CMK (cell line): ENCODE results near the gene NOP9.
"Not testable (repeated sequence)": the region's sequence is repeated elsewhere in the genome, so short reads cannot be mapped to it uniquely, and the experiment has no call there.

Experiments used
- DNase-seq: peaks from one replicate; pipeline ENCODE4 v3.0.0-alpha.2; 2010; ENCODE audit warnings: low read depth

NOP9 gene

GRCh38 chr14:24325963-24326362, 26.3 kb downstream of the NOP9 start:
- DNase-seq, result no peak

- no peak for DNase-seq
Observed at GRCh38 chr14:24327303-24327702, 27.7 kb downstream of the NOP9 start.

- DNase-seq, result not testable (repeated sequence)
Observed at GRCh38 chr14:24327914-24328313, 28.3 kb downstream of the NOP9 start.

DNA sequence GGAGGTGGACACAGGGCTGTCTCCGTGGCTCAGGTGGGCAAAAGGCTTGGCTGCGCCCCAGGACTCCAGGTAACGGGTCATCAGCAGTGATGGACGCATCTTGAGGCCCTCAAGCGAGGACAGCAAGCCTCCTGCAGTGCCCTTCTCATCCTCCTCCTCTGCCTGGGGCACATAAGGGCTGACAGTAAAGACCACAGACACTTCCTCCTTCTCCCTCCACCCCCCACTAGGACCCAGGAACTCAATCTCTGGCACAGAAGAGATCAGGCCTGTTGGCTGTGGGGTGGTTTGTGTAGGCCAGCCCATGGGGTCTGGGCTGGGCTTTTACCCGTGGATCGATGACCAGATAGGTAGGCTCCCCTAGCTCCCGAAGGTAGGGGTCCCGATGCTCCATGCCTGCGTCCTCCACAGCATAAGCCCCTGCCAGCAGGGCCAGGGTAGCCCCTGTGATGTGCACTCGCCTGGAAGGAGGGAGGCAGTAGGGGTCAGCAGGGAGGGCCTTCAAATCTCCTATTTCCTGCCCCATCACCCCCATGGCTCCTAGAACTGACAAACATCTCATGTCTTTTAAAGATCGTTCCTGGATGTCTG, 29.5 kb downstream of the NOP9 start:
- no peak for DNase-seq

DNA sequence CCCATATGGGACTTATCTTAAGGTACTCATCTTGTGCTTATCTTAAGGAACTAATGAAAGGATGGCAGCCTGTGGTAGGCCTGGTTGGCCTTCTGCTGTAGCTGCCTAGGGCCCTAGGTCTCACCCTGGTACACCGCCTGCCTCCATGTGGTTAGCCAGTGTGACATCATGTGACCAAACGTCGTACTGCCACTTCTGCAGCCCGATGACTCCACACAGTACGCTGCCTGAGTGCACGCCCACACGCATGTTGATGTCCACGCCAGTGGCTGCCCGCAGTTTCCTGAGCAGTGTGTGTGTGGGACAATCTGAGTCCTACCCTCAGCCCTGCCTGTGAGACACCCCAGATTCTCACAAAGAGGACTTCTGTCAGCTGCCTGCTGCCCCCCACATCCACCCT, 30.1 kb downstream of the NOP9 start:
- DNase-seq, result peak; percentile 72

- no peak for DNase-seq
Observed at GRCh38 chr14:24330973-24331674, 31.5 kb downstream of the NOP9 start.

DNA sequence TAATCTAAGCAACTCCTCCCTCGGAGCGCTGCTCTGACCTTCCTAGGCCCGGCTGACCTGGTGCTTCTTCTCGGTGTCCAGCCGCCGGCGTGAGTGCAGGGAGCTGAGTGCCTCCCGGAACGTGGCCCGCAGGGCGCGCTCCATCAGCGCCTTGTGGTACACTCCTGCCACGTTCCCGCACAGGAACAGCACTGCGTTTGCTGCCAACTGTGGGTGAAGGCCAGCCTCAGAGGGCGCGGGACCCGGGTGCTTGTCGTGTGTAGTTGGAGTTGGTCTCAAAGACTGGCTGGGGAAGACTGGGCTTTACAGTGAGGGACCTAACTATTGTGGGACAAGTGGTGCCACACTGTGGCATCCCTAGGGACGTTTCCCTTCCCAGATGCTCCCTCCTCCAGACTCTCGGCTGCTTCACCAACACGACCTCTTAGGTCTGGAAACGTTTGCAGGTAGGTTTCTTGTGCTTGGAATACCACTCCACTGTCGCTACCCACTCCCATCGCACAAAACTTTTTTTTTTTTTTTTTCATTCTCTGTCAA, 32.1 kb downstream of the NOP9 start:
- DNase-seq, result no peak

DNA sequence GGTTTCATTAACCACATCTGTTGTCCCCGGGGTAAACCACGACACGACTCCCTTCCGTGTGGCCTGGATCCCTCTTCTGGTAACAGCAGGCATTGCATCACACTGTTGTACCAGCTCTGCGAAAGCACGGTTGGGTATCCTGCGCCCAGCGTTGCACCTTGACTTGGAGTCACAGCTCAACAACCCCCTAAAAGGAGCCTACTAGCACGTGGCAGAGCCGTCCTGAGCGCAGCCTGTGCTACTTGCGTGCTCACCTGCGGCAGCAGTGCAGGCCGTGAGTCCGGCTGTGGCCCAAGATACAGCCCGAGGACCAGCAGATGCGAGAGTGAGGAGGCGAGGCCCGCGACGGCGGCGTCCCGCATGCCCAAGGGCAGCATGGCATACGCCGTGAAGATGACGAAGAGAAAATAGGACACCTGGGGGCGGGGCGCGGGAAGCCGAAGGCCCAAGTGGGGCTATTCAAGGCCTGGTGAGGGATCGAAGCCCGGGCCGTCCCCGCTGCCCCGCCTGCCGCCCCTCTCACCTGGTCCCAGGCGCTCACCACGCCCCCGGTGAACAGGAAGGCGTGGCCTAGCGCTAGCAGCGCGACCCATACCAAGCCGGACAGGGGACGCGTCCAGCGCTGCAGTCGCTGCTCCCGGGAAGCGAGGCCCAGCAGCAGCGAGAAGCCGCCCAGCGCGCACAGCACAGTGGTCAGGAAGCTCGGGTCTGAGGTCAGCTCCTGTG, 32.8 kb downstream of the NOP9 start:
- peak; percentile 59 for DNase-seq

DNA sequence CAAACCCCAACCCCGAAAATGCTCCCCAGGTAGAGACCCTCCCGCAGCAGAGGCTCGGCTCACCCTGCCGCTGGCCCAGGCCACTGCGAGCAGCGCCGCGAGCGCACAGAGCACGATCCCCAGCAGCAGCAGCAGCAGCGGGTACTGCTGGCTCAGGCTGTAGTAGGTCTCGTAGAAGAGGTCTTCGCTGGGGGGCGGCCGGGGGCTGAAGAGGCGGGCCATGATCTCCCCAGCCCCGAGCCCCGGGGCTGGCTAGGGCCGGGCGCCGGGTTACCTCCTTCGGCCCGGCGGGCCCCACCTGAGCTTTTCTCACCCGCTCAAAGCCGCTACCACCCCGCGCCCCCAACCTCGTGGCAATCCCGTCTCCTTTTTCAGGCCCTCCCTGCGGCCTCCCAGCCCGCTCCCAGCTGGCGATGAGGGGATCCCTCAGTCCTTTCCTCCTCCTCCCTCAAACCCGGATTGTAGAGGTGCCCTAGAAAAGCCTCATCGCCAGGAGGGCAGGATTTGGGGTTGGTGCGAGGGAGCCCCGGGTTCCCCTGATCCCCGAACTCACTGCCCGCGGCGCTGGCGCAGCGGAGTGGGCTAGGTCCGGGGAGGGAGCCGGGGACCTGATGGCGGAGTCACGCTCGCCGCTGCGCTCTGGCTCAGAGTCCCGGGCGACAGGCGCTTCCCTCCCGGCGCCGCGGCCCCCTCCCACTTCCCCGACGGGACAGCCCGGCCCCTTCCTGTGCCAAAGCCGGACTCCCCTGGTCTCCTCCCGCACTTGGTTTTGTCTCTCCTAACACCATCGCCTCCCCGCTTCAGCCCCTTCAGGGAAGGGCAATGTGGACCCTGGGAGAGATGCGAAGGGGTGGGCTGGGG, 35.0 kb downstream of the NOP9 start, which contains the start of gene ADCY4:
ADCY4 (minus strand) TSS at position 641 of the 861 bp plus-strand sequence; CDS start at position 222, 419 bp downstream.
- DNase-seq, result no peak

DNA sequence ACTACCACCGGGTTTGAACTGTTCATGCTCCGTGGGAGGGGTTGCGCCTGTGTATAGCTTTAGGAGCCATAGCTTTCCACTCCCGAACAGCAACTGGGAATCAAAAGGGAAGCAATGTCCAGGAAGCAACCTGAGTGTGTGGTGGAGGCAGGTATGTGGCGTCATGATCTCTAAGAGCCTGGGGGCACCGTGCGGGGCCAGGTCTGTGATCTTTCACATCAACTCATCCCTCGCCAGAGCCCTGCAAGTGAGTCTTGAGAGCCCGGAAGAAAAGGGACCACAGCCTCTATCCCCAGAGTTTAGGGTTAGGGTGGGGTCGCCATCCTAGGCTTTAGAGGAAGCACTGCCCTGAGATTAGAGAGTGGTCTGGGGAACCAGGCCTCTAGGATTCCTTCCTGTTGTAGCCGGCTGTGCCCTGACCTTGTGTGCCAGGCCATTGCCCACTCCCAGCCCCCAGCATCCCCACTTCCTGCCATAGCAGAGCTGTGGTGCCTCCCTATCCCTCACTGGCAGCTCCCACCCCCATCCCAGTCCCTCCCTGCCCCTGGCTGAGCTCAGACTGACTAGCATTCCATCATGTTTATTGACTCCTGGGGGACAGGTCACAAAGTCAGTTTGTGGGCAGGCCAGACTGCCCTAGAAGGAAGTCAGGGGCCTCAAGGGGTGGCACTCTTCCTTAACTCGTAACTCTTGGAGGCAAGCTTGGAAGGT, 36.0 kb downstream of the NOP9 start:
- peak; percentile 54 for DNase-seq

DNA sequence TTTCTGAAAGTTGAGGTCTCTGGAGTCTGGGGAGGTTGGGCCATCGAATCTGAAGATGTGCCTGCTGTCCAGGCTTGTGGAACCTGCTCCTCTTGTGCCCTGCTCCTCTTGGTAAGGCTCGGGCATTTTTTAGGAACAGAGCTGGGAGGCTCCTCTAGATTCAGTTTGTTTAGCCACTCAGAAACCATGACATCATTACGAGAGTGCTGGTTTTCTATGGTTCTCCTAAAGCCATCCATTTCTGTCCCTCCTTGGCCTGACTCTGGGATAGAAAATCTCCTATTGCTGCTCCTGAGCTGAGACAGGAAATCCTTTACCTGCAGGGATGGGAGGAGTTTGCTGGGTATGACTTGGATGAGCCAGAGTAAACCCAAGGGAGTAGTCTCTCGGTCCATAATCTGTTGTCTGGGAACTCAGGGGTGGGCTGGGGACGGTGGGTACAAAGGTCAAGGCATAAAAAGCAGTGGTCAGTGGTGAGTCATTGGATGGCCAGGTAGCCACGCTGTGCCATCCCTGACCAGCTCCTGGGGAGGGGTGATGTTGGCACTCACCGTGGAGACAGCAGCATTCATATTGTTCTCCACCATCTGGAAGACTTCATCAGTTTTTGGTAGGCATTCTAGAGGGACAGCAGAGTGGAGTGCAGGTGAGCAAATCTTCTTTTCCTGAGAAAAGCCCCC, 37.6 kb downstream of the NOP9 start:
- DNase-seq, result no peak

DNA sequence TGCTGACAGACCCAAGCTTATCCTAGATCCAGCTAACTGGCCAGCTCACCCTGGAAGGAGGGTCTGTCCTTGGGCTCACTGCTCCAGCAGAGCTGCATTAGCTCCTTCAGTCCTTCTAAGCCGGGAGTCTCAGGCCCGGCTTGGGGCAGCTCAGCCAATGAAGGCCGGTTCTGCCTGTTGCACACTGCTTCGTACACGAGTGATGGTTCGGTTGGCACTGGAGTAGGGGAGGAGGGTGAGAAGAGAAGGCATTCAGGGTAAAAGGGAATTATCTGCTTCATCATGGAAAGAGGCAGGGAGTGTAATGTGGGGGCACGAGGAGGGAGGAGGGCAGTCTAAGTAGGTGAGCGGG, 38.1 kb downstream of the NOP9 start:
- DNase-seq, result no peak

GRCh38 chr14:24338843-24339242, 39.2 kb downstream of the NOP9 start:
- no peak for DNase-seq

GRCh38 chr14:24339284-24340151, 39.9 kb downstream of the NOP9 start, which contains the start of gene RIPK3:
Gene RIPK3, minus strand, starts transcription at chr14:24339991. Its CDS starts 165 bp downstream, at chr14:24339826.
- no peak for DNase-seq

- no peak for DNase-seq
Observed at GRCh38 chr14:24340606-24341005, 41.0 kb downstream of the NOP9 start.

GRCh38 chr14:24342889-24343288, 43.2 kb downstream of the NOP9 start:
- DNase-seq, result no peak

- DNase-seq, result no peak
Observed at GRCh38 chr14:24343795-24344660, 44.4 kb downstream of the NOP9 start.

- no peak for DNase-seq
Observed at GRCh38 chr14:24347134-24347533, 47.5 kb downstream of the NOP9 start.

GRCh38 chr14:24348186-24348585, 48.5 kb downstream of the NOP9 start:
- no peak for DNase-seq
